Ishikawa (cell line): ENCODE measurements around the gene E2F1.

Experiments
- CEBPB ChIP-seq: IDR thresholded peaks from 2 replicates; pipeline ENCODE4 v1.6.1; 2012
- CREB1 ChIP-seq: IDR thresholded peaks from 2 replicates; pipeline ENCODE4 v1.6.1; 2012; ENCODE audit warnings: low read depth
- EGR1 ChIP-seq: IDR thresholded peaks from 2 replicates; pipeline ENCODE4 v1.6.1; 2012
- EP300 ChIP-seq: IDR thresholded peaks from 2 replicates; pipeline ENCODE4 v1.6.1; 2012; ENCODE audit warnings: borderline replicate concordance
- FOXM1 ChIP-seq: IDR thresholded peaks from 2 replicates; pipeline ENCODE4 v1.6.1; 2012; ENCODE audit warnings: low read depth, borderline replicate concordance
- MAX ChIP-seq: IDR thresholded peaks from 2 replicates; pipeline ENCODE4 v1.6.1; 2012
- NFIC ChIP-seq: IDR thresholded peaks from 2 replicates; pipeline ENCODE4 v1.6.1; 2012
- RAD21 ChIP-seq: IDR thresholded peaks from 2 replicates; pipeline ENCODE4 v1.6.1; 2012; ENCODE audit warnings: low read depth
- REST ChIP-seq: IDR thresholded peaks from 2 replicates; pipeline ENCODE4 v1.6.1; 2012; ENCODE audit warnings: low read depth, mild to moderate bottlenecking
- TAF1 ChIP-seq: IDR thresholded peaks from 2 replicates; pipeline ENCODE4 v1.6.1; 2012; ENCODE audit warnings: low read depth, mild to moderate bottlenecking
- TCF12 ChIP-seq: IDR thresholded peaks from 2 replicates; pipeline ENCODE4 v1.6.1; 2012; ENCODE audit warnings: low read depth
- TEAD4 ChIP-seq: IDR thresholded peaks from 2 replicates; pipeline ENCODE4 v1.6.1; 2012
- USF1 ChIP-seq: IDR thresholded peaks from 2 replicates; pipeline ENCODE4 v1.6.1; 2012
- YY1 ChIP-seq: IDR thresholded peaks from 2 replicates; pipeline ENCODE4 v1.6.1; 2012; ENCODE audit warnings: low read depth
- ZBTB7A ChIP-seq: IDR thresholded peaks from 2 replicates; pipeline ENCODE4 v1.6.1; 2012; ENCODE audit warnings: low read depth

The E2F1 gene

GRCh38 chr20:33666293-33667244 lies 19.6 kb downstream of the E2F1 start, which contains the start of gene ACTL10:
Gene ACTL10 (plus strand): TSS chr20:33666943. CDS start chr20:33667498, 555 bp downstream.
- TF ChIP-seq RAD21 (no peak), EP300 (no peak), NFIC (peak; percentile 27; the same call in 1 of the 2 replicates)

GRCh38 chr20:33664762-33665144 lies 21.4 kb downstream of the E2F1 start:
- no peak for TF ChIP-seq REST
- no peak for TF ChIP-seq CEBPB
- no peak for TF ChIP-seq RAD21
- TF ChIP-seq ZBTB7A: no peak
- TF ChIP-seq CREB1: no peak
- TF ChIP-seq TCF12: no peak
- TF ChIP-seq TEAD4: no peak
- TF ChIP-seq MAX: no peak
- no peak for TF ChIP-seq YY1

GRCh38 chr20:33664085-33664761 lies 22.0 kb downstream of the E2F1 start:
- TF ChIP-seq ZBTB7A (no peak), CEBPB (no peak), TEAD4 (no peak), REST (no peak), MAX (no peak), TAF1 (no peak)

- TF ChIP-seq REST (no peak), YY1 (0 out of 2 replicates have a peak, but pooled peaks have one; percentile 22), TEAD4 (peak; percentile 12), TAF1 (peak; percentile 70), MAX (peak; percentile 57), FOXM1 (no peak), NFIC (peak; percentile 22; the same call in 1 of the 2 replicates), CREB1 (no peak), USF1 (no peak), CEBPB (no peak), EGR1 (0 out of 2 replicates have a peak, but pooled peaks have one; percentile 3), RAD21 (no peak), ZBTB7A (no peak; the same call in 1 of the 2 replicates), TCF12 (peak; percentile 12; the same call in 1 of the 2 replicates), EP300 (no peak)
Observed at GRCh38 chr20:33663161-33664084, 22.8 kb downstream of the E2F1 start.
